ENCODE results near the gene IL20. TPM values are rescaled to one million over a fixed set of nuclear protein-coding genes. Genes with fewer than 3 reads are reported as not detected.

Gene IL20
- total RNA-seq, 1 experiment from 2014 or later, result not detected

- no peaks in the 10 kb centered on the region for H3K36me3 Mint-ChIP-seq (ENCODE audit: insufficient read depth, unreplicated experiment)
- ChIA-PET CTCF (interaction anchor here (0.5 to 1.4 kb wide), 5 partner anchors 14 to 69 kb away, joined by 3 to 6 read pairs (median 5); no protein-coding TSS in a partner anchor), POLR2A (no interaction called here)
- BruUV-seq (replicated peaks), result no TSS peak
- no peak overlapping the region for H3K4me3 Mint-ChIP-seq (ENCODE audit: unreplicated experiment)
- H3K4me1 Mint-ChIP-seq (ENCODE audit: low read depth, unreplicated experiment), result peaks cover 7% of the 10 kb centered on the region
- no peaks in the 10 kb centered on the region for H3K36me3 ChIP-seq (ENCODE audit: control insufficient read depth, insufficient read depth, low read length)
- TF ChIP-seq CTCF (IDR thresholded peaks at IDR 0.05; ENCODE audit: insufficient read depth in 1 of 2, low read depth in 1 of 2, low read length in 1 of 2, severe bottlenecking in 1 of 2, unreplicated experiment in 1 of 2), result no peak
- no peak overlapping the region for H3K4me3 ChIP-seq (ENCODE audit: low read depth, low read length)
- H3K9me3 Mint-ChIP-seq (ENCODE audit: unreplicated experiment), result no peaks in the 10 kb centered on the region
- no peak overlapping the region for H3K27ac Mint-ChIP-seq (ENCODE audit: unreplicated experiment)
- intact Hi-C loops (cut with micrococcal nuclease; ENCODE audit: unreplicated experiment), result no loop called here
- no peaks in the 10 kb centered on the region for H3K9me3 ChIP-seq
- DNase-seq, result peak in 1 of 2 experiments; percentile 62
- no peaks in the 10 kb centered on the region for H3K27me3 ChIP-seq (replicated peaks; ENCODE audit: control insufficient read depth, insufficient read depth, low read length)
- peaks cover 4% of the 10 kb centered on the region for H3K27me3 Mint-ChIP-seq (ENCODE audit: insufficient read depth, unreplicated experiment)
- H3K4me1 ChIP-seq, result no peaks in the 10 kb centered on the region
Measured at GRCh38 chr1:206895325-206895724, 29.9 kb downstream of the IL20 start.

GRCh38 chr1:206895837-206896242 lies 30.4 kb downstream of the IL20 start:
- DNase-seq, result no peak
- Histone ChIP-seq H3K9me3 (no peaks in the 10 kb centered on the region), H3K27me3 (replicated peaks; ENCODE audit: control insufficient read depth, insufficient read depth, low read length) (no peaks in the 10 kb centered on the region), H3K4me3 (ENCODE audit: low read depth, low read length) (no peak overlapping the region), H3K4me1 (no peaks in the 10 kb centered on the region), H3K36me3 (ENCODE audit: control insufficient read depth, insufficient read depth, low read length) (no peaks in the 10 kb centered on the region)
- H3K36me3 Mint-ChIP-seq (ENCODE audit: insufficient read depth, unreplicated experiment), result no peaks in the 10 kb centered on the region
- no peak for TF ChIP-seq CTCF (IDR thresholded peaks at IDR 0.05; ENCODE audit: insufficient read depth in 1 of 2, low read depth in 1 of 2, low read length in 1 of 2, severe bottlenecking in 1 of 2, unreplicated experiment in 1 of 2)
- H3K27ac Mint-ChIP-seq (ENCODE audit: unreplicated experiment), result no peak overlapping the region
- peaks cover 4% of the 10 kb centered on the region for H3K27me3 Mint-ChIP-seq (ENCODE audit: insufficient read depth, unreplicated experiment)
- CTCF ChIA-PET, result interaction anchor here (0.5 to 1.4 kb wide), 5 partner anchors 14 to 70 kb away, joined by 3 to 6 read pairs (median 5); no protein-coding TSS in a partner anchor
- intact Hi-C loops (cut with micrococcal nuclease; ENCODE audit: unreplicated experiment), result no loop called here
- peaks cover 7% of the 10 kb centered on the region for H3K4me1 Mint-ChIP-seq (ENCODE audit: low read depth, unreplicated experiment)
- no peaks in the 10 kb centered on the region for H3K9me3 Mint-ChIP-seq (ENCODE audit: unreplicated experiment)
- no TSS peak for BruUV-seq (replicated peaks)
- H3K4me3 Mint-ChIP-seq (ENCODE audit: unreplicated experiment), result no peak overlapping the region
- POLR2A ChIA-PET, result no interaction called here

- POLR2A ChIA-PET, result no interaction called here
- H3K4me3 Mint-ChIP-seq (ENCODE audit: unreplicated experiment), result no peak overlapping the region
Measured at GRCh38 chr1:206896261-206896660, 30.8 kb downstream of the IL20 start.

More at GRCh38 chr1:206896261-206896660, 30.8 kb downstream of the IL20 start:
- Mint-ChIP-seq H3K27me3 (ENCODE audit: insufficient read depth, unreplicated experiment) (peaks cover 4% of the 10 kb centered on the region), H3K4me1 (ENCODE audit: low read depth, unreplicated experiment) (peaks cover 7% of the 10 kb centered on the region), H3K36me3 (ENCODE audit: insufficient read depth, unreplicated experiment) (no peaks in the 10 kb centered on the region), H3K27ac (ENCODE audit: unreplicated experiment) (no peak overlapping the region), H3K9me3 (ENCODE audit: unreplicated experiment) (no peaks in the 10 kb centered on the region)
- intact Hi-C loops (cut with micrococcal nuclease; ENCODE audit: unreplicated experiment), result no loop called here
- Histone ChIP-seq H3K9me3 (no peaks in the 10 kb centered on the region), H3K4me1 (no peaks in the 10 kb centered on the region), H3K36me3 (ENCODE audit: control insufficient read depth, insufficient read depth, low read length) (no peaks in the 10 kb centered on the region), H3K27me3 (replicated peaks; ENCODE audit: control insufficient read depth, insufficient read depth, low read length) (no peaks in the 10 kb centered on the region), H3K4me3 (ENCODE audit: low read depth, low read length) (no peak overlapping the region)
- CTCF ChIA-PET, result interaction anchor here (1.4 kb wide), 1 partner anchor 16 kb away, joined by 5 read pairs; no protein-coding TSS in a partner anchor
- BruUV-seq (replicated peaks), result no TSS peak
- TF ChIP-seq CTCF (IDR thresholded peaks at IDR 0.05; ENCODE audit: insufficient read depth in 1 of 2, low read depth in 1 of 2, low read length in 1 of 2, severe bottlenecking in 1 of 2, unreplicated experiment in 1 of 2), result no peak
- no peak for DNase-seq

All from Caco-2 (cell line).